Prostate gland (tissue), 2 donors: ENCODE results near the gene FURIN. TPM values are rescaled to one million over a fixed set of nuclear protein-coding genes. Genes with fewer than 3 reads are reported as not detected.
"Not testable (repeated sequence)": the region's sequence is repeated elsewhere in the genome, so short reads cannot be mapped to it uniquely, and the experiment has no call there.

Experiments used
- DNase-seq: peaks from one replicate; pipeline ENCODE4 v3.0.0-alpha.2; 2019; ENCODE audit warnings: low spot score
- H3K27ac ChIP-seq, 2 donors: fragments of 200-600 bp; sonication (generic); 2 replicates each; pipeline ENCODE4 v1.5.1; 2017 to 2019
- H3K27me3 ChIP-seq: fragments of 200-600 bp; sonication (generic); replicated peaks from 2 replicates; pipeline ENCODE4 v1.5.1; 2019; ENCODE audit not compliant: insufficient read depth
- H3K36me3 ChIP-seq, 2 donors: fragments of 200-600 bp; sonication (generic); 1 replicate in 1 of 2; 2 replicates in 1 of 2; pipeline versions ENCODE4 v1.5.1 to v1.8.1; 2017 to 2019
- H3K4me1 ChIP-seq: fragments of 200-600 bp; sonication (generic); replicated peaks from 2 replicates; pipeline ENCODE4 v1.5.1; 2019
- H3K4me3 ChIP-seq, 2 donors: fragments of 200-600 bp; sonication (generic); 2 replicates each; pipeline ENCODE4 v1.5.1; 2017 to 2019
- H3K9me3 ChIP-seq: fragments of 200-600 bp; sonication (generic); 2 replicates; pipeline ENCODE4 v1.5.1; 2017
- POLR2A ChIP-seq: fragments of 450-650 bp; IDR thresholded peaks from one replicate; pipeline ENCODE4 v1.6.1; 2016; ENCODE audit warnings: antibody characterized with exemption, mild to moderate bottlenecking
- POLR2AphosphoS5 ChIP-seq: sonication (generic); formaldehyde crosslinking; IDR thresholded peaks from one replicate; pipeline ENCODE4 v1.6.1; 2017; ENCODE audit warnings: antibody characterized with exemption
- WGBS: methylation state at CpG from one replicate; pipeline ENCODE4 v1.1.5; 2018; 5-methylcytosine and 5-hydroxymethylcytosine counted together
- intact Hi-C: fragments of 100-400 bp; cut with DNase I; formaldehyde crosslinking; loops from one replicate; pipeline ENCODE4 v1.14.2; 2022
- total RNA-seq, 2 donors: library from RNA; depleted of rRNA; stranded (reverse); fragments of >200 nt; gene quantifications; one replicate each; pipeline ENCODE4 v1.1.0, GENCODE V29; 2016
- TF ChIP-seq, protein P1 (sequence below), 4 experiments: fragments of 200-600 bp in 2 of 4; fragments of 450-650 bp in 2 of 4; sonication (generic) in 2 of 4; IDR thresholded peaks; 1 replicate in 3 of 4; 2 replicates in 1 of 4; pipeline ENCODE4 v1.5.1; 2016 to 2019; ENCODE audit warnings: antibody characterized with exemption in 4 of 4, mild to moderate bottlenecking in 2 of 4, moderate library complexity in 2 of 4

FURIN gene
- total RNA-seq, 2 donors from 2014 or later: 92.8 to 154 TPM

DNA sequence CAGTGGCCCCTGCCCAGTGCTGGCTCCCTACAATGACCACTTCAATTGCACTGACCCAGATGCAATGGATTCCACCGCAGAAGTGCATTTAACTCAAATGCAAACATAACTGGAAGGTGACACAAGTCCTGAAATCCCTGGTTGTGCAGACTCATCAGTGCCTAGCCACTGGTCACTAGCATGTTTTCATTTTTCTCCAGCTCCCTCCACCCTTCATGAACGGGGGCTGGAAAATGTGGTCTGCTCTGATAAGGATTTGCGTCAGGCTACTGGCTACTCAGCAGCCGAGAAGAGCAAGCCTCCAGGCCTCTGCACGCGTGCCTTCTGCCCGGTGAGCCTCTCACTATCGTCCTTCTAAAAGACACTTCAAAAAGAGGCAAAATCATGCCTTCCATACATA lies 27.4 kb upstream of the FURIN start:
- WGBS: 90% methylated on average over 8 of the region's 8 CpGs
- H3K9me3 ChIP-seq: no peaks in the 10 kb centered on the region

DNA sequence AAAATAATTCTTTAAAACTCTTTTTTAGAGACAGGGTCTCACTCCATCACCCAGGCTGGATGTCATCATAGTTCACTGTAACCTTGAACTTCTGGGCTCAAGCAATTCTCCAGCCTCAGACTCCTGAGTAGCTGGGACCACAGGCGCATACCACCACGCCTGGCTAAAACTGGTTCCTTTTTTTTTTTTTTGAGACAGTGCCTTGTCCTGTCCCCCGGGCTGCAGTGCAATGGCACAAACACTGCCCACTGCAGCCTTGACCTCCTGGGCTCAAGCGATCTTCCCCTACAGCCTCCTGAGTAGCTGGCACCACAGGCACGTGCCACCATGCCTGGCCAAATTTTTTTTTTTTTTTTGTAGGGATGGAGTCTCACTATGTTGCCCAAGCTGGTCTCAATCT lies 23.7 kb upstream of the FURIN start:
- no peaks in the 10 kb centered on the region for H3K9me3 ChIP-seq
- H3K4me1 ChIP-seq: no peaks in the 10 kb centered on the region
- no peaks in the 10 kb centered on the region for H3K27me3 ChIP-seq
- intact Hi-C loops: no loop called here
- H3K4me3 ChIP-seq: no peak overlapping the region
- 81% methylated on average over 5 of the region's 5 CpGs for WGBS
- no peak for DNase-seq
- TF ChIP-seq POLR2A (no peak), POLR2AphosphoS5 (no peak)
- TF ChIP-seq, protein P1, sequence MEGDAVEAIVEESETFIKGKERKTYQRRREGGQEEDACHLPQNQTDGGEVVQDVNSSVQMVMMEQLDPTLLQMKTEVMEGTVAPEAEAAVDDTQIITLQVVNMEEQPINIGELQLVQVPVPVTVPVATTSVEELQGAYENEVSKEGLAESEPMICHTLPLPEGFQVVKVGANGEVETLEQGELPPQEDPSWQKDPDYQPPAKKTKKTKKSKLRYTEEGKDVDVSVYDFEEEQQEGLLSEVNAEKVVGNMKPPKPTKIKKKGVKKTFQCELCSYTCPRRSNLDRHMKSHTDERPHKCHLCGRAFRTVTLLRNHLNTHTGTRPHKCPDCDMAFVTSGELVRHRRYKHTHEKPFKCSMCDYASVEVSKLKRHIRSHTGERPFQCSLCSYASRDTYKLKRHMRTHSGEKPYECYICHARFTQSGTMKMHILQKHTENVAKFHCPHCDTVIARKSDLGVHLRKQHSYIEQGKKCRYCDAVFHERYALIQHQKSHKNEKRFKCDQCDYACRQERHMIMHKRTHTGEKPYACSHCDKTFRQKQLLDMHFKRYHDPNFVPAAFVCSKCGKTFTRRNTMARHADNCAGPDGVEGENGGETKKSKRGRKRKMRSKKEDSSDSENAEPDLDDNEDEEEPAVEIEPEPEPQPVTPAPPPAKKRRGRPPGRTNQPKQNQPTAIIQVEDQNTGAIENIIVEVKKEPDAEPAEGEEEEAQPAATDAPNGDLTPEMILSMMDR (IDR thresholded peaks at IDR 0.05): no peak
- no peaks in the 10 kb centered on the region for H3K36me3 ChIP-seq
- H3K27ac ChIP-seq: no peak overlapping the region

More for the DNA sequence above, 27.4 kb upstream of the FURIN start:
- no peaks in the 10 kb centered on the region for H3K27me3 ChIP-seq
- DNase-seq: no peak
- no peak overlapping the region for H3K4me3 ChIP-seq
- intact Hi-C loops: no loop called here
- H3K4me1 ChIP-seq: no peaks in the 10 kb centered on the region
- H3K36me3 ChIP-seq: no peaks in the 10 kb centered on the region
- no peak overlapping the region for H3K27ac ChIP-seq
- TF ChIP-seq POLR2A (no peak), POLR2AphosphoS5 (no peak)
- TF ChIP-seq, protein P1 (IDR thresholded peaks at IDR 0.05): no peak

DNA sequence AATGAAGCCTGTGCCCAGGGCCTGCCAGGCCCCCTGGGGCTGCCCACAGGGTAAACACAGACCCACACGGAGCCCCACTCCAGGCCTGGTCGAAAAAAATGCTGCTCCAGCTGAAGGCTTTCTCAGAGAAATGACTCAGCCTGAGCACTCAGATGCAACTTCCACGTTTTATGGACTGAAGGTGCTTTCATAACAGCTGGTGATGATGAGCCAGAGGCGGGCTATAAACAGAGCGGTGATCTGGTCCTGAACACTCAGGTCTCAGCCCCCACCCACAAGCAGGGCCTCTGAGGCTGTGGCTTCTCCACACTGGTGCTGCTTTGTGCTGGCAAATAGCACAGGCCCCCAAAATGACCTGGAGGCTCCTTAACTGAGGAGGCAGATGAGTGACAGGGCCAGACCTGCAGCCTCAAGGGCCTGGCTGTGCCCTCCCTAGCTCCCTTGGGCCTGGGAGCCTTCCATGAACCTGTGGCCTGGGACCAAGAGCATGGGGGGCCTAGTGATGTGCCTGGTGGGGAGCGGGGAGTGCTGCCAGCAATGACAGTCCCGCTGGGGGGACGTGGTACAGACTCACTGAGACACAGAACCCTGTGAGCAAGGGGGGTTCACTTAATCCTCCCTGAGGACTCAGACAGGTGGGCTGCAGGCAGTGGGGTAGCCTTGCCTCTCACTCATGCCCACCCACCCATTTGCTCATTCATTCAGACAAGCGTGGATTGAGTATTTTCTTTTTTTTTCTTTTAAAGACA lies 23.0 kb upstream of the FURIN start:
- H3K27me3 ChIP-seq: no peaks in the 10 kb centered on the region
- H3K9me3 ChIP-seq: no peaks in the 10 kb centered on the region
- no peak for DNase-seq
- no peak overlapping the region for H3K4me3 ChIP-seq
- TF ChIP-seq POLR2AphosphoS5 (no peak), POLR2A (no peak)
- TF ChIP-seq, protein P1 (IDR thresholded peaks at IDR 0.05): no peak
- H3K4me1 ChIP-seq: no peaks in the 10 kb centered on the region
- no peaks in the 10 kb centered on the region for H3K36me3 ChIP-seq
- H3K27ac ChIP-seq: no peak overlapping the region
- 72% methylated on average over 9 of the region's 9 CpGs for WGBS
- intact Hi-C loops: no loop called here

DNA sequence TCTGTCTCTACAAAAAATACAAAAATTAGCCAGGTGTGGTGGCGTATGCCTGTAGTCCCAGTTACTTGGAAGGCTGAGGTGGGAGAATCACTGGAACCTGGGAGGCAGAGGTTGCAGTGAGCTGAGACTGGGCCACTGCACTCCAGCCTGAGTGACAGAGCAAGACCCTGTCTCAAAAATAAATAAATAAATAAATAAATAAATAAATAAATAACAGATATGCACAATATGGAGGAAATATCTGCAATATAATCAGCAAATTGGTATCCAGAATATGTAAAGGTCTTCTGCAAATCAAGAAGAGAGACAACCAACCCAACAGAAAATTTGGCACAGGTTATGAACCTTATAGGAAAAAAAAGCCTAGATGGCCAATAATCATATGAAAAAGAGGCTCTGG lies 19.0 kb upstream of the FURIN start:
- H3K36me3 ChIP-seq, H3K4me3 ChIP-seq, H3K27ac ChIP-seq, H3K4me1 ChIP-seq, DNase-seq, intact Hi-C loops, H3K9me3 ChIP-seq, H3K27me3 ChIP-seq: not testable (repeated sequence)
- WGBS: 90% methylated on average over 1 of the region's 1 CpG

DNA sequence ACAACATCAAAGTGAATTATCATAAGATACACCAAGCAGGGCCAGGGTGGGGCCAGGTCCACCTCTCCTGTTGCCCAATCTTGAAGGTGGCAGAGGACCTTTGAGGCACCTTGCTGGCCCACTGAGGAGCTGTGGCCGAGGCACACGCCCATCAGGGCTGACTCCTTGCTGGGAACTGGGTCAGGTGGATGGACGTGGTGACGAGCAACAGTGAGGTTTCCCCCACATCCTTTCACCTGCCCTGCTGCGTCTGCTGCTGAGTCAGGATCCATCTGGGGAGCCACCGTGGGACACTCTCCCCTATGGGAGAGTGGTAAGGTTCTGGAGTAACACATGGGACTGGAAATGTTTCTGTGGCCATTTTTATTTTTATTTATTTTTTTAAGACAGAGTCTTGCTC lies 17.3 kb upstream of the FURIN start:
- TF ChIP-seq POLR2AphosphoS5 (no peak), POLR2A (no peak)
- TF ChIP-seq, protein P1 (IDR thresholded peaks at IDR 0.05): no peak
- Histone ChIP-seq H3K4me3 (no peak overlapping the region), H3K36me3 (no peaks in the 10 kb centered on the region), H3K9me3 (no peaks in the 10 kb centered on the region), H3K4me1 (no peaks in the 10 kb centered on the region), H3K27ac (no peak overlapping the region), H3K27me3 (no peaks in the 10 kb centered on the region)
- 84% methylated on average over 6 of the region's 6 CpGs for WGBS
- no peak for DNase-seq
- intact Hi-C loops: no loop called here
